ENCODE measurements around the gene NDUFV1. TPM values are rescaled to one million over a fixed set of nuclear protein-coding genes. Genes with fewer than 3 reads are reported as not detected.
A peak's percentile ranks its signal among the peaks of the same experiment; 100 is the strongest.

NDUFV1 gene
- total RNA-seq, 2 experiments from 2014 or later, result 279 to 287 TPM

DNA sequence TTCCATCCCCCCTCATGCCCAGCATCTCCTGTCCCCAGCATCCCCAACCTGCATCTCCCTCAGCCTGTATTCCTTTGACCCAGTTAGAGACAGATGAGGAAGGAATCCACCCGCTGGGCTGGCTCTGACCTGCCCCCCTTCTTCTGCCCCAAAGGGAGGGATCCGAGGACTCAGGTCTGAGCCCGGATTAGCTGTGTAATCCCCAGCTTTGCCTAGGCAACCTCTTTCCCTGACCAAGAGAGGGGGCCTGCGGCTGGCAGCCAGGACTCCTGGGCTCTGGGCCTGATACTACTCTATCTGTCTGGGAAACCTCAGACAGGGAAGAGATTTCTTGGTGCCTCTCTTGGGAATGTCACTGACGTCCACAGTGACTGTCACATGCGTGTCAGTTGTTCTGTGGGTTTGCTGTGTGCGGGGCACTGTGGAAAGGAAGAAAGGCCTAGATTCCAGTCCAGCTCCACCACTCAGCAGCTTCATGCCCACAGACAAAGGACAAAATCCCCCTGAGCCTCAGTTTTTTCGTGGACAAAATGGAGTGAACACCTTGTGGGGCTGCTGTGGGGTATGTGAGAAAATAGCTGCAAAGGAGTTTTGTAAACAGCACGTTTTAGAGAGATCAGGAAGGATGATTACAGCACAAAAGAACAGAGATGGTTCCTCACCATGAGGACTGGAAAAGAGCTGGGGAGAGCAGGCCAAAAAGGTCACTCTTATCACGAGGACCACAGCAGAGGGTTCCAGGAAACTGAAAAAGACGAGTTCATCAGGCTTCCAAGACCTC, 1.3 kb upstream of the NDUFV1 start:
- peaks cover 14% of the 10 kb centered on the region for H3K27me3 Mint-ChIP-seq
- CTCF ChIA-PET, result interaction anchor here (0.6 to 1.8 kb wide), 4 partner anchors 9 to 109 kb away, joined by 3 to 4 read pairs (median 4); partner anchors contain the start of gene NUDT8
- POLR2A ChIA-PET, result no interaction called here

GRCh38 chr11:67606093-67606491, 644 bp upstream of the NDUFV1 start:
- ChIA-PET POLR2A (no interaction called here), CTCF (interaction anchor here (1.0 to 1.8 kb wide), 2 partner anchors 11 to 24 kb away, joined by 3 to 4 read pairs; partner anchors contain the start of gene NUDT8)
- peaks cover 17% of the 10 kb centered on the region for H3K36me3 Mint-ChIP-seq
- peaks cover 7% of the 10 kb centered on the region for H3K27me3 Mint-ChIP-seq
- H3K4me1 Mint-ChIP-seq (ENCODE audit: low read depth), result peaks cover 13% of the 10 kb centered on the region
- H3K9me3 Mint-ChIP-seq, result no peaks in the 10 kb centered on the region
- H3K27ac Mint-ChIP-seq, result peak overlapping the region; percentile 75
- intact Hi-C loops (cut with micrococcal nuclease), result loop anchor here (2.0 kb wide), 2 partner anchors 23 kb away; partner anchors contain the start of genes GSTP1 and NUDT8
- H3K4me3 Mint-ChIP-seq, result peak overlapping the region; percentile 85
- DNase-seq, result no peak

More for the DNA sequence above, 1.3 kb upstream of the NDUFV1 start:
- Mint-ChIP-seq H3K4me1 (ENCODE audit: low read depth) (peaks cover 16% of the 10 kb centered on the region), H3K27ac (no peak overlapping the region), H3K36me3 (peaks cover 12% of the 10 kb centered on the region), H3K9me3 (no peaks in the 10 kb centered on the region), H3K4me3 (peak overlapping the region; percentile 62)
- DNase-seq, result no peak
- intact Hi-C loops (cut with micrococcal nuclease), result loop anchor here (2.0 kb wide), 2 partner anchors 23 kb away; partner anchors contain the start of genes GSTP1 and NUDT8

DNA sequence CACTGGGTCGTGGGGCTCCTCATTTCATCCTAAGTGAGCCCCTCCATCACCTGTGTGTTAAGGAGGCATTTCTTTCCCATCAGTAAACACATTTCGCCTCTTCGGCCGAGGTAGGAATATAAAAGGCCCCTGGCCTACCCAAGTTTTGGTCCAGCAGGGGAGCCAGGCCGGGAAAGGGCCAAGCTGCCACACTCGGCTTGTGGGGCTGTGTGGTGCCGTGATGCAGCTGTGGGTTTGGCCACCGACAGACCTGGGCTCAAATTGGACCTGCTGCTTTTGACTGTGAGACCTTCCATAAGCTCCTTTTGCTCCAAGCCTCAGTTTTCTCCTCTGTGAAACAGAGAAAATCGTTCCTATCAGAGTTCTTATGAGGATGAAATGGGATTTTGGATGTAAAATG, 771 bp downstream of the NDUFV1 start:
- DNase-seq, result no peak
- H3K4me3 Mint-ChIP-seq, result peak overlapping the region; percentile 85
- intact Hi-C loops (cut with micrococcal nuclease), result loop anchor here (2.0 kb wide), 2 partner anchors 21 to 25 kb away; partner anchors contain the start of genes GSTP1 and NUDT8
- H3K9me3 Mint-ChIP-seq, result no peaks in the 10 kb centered on the region
- H3K27ac Mint-ChIP-seq, result peak overlapping the region; percentile 76
- H3K27me3 Mint-ChIP-seq, result peaks cover 6% of the 10 kb centered on the region
- H3K4me1 Mint-ChIP-seq (ENCODE audit: low read depth), result peaks cover 14% of the 10 kb centered on the region
- CTCF ChIA-PET, result interaction anchor here (1.4 to 3.1 kb wide), 2 partner anchors 22 to 35 kb away, joined by 4 to 18 read pairs; partner anchors contain the start of gene NUDT8
- peaks cover 20% of the 10 kb centered on the region for H3K36me3 Mint-ChIP-seq
- POLR2A ChIA-PET, result no interaction called here

DNA sequence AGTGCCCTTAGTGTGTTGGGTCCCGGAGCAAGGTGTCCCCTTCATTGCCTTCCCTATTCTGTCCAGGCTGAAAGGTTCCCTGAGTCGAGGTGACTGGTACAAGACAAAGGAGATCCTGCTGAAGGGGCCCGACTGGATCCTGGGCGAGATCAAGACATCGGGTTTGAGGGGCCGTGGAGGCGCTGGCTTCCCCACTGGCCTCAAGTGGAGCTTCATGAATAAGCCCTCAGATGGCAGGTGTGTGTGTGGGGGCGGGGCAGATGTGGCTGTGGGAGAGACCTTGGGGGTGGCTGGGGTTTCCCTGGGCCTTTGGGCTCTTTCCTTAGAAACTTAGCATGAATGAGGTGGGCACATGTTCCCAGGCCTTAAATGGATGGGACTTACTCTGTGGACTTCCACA, 1.8 kb downstream of the NDUFV1 start:
- intact Hi-C loops (cut with micrococcal nuclease), result no loop called here
- POLR2A ChIA-PET, result interaction anchor here (0.6 to 0.9 kb wide), 2 partner anchors 9 to 12 kb away, joined by 3 read pairs; no protein-coding TSS in a partner anchor
- peaks cover 22% of the 10 kb centered on the region for H3K4me1 Mint-ChIP-seq (ENCODE audit: low read depth)
- no peaks in the 10 kb centered on the region for H3K27me3 Mint-ChIP-seq
- peaks cover 20% of the 10 kb centered on the region for H3K36me3 Mint-ChIP-seq
- CTCF ChIA-PET, result interaction anchor here (1.4 to 3.1 kb wide), 2 partner anchors 21 to 36 kb away, joined by 4 to 18 read pairs; partner anchors contain the start of gene NUDT8
- H3K27ac Mint-ChIP-seq, result no peak overlapping the region
- H3K4me3 Mint-ChIP-seq, result peak overlapping the region; percentile 85
- H3K9me3 Mint-ChIP-seq, result no peaks in the 10 kb centered on the region
- no peak for DNase-seq

DNA sequence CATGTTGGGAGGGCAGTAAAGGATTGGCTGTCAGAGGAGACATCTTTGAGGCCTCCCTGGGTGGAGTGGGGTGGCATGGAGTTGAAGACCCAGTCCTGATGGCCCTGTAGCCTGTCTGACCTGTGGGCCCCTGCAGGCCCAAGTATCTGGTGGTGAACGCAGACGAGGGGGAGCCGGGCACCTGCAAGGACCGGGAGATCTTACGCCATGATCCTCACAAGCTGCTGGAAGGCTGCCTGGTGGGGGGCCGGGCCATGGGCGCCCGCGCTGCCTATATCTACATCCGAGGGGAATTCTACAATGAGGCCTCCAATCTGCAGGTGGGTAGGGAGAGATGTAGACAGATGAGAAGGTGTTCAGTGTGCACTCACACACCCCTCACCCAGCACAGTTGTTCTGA, 2.6 kb downstream of the NDUFV1 start:
- Mint-ChIP-seq H3K4me3 (no peak overlapping the region), H3K27ac (no peak overlapping the region)

DNA sequence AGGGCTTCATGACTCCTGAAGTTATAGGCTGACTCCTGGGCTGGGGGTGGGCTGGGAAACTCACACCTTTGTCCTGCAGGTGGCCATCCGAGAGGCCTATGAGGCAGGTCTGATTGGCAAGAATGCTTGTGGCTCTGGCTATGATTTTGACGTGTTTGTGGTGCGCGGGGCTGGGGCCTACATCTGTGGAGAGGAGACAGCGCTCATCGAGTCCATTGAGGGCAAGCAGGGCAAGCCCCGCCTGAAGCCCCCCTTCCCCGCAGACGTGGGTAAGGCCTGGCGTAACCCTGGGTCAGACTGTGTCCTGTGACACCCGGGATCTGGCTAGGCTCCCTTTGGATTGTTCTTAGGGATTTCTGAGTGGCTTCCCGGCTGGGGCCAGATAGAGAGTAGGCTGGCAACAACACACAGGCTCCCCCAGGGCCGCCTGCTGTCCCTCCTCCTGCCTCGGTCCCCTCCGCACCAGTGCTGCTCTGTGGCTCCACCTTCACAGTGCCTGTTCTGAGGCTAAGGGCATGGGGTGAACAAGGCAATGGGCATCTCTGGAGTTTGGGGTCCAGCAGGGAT, 3.6 kb downstream of the NDUFV1 start:
- Mint-ChIP-seq H3K27ac (no peak overlapping the region), H3K4me3 (no peak overlapping the region), H3K27me3 (no peaks in the 10 kb centered on the region), H3K36me3 (peaks cover 20% of the 10 kb centered on the region), H3K9me3 (no peaks in the 10 kb centered on the region), H3K4me1 (ENCODE audit: low read depth) (peaks cover 37% of the 10 kb centered on the region)
- POLR2A ChIA-PET, result no interaction called here
- CTCF ChIA-PET, result no interaction called here
- no peak for DNase-seq
- intact Hi-C loops (cut with micrococcal nuclease), result no loop called here

More for the DNA sequence above, 2.6 kb downstream of the NDUFV1 start:
- intact Hi-C loops (cut with micrococcal nuclease), result no loop called here
- H3K9me3 Mint-ChIP-seq, result no peaks in the 10 kb centered on the region
- ChIA-PET POLR2A (interaction anchor here (0.9 kb wide), 1 partner anchor 11 kb away, joined by 3 read pairs; no protein-coding TSS in a partner anchor), CTCF (interaction anchor here (3.1 kb wide), 1 partner anchor 20 kb away, joined by 18 read pairs; the partner anchor contains the start of gene NUDT8)
- peaks cover 20% of the 10 kb centered on the region for H3K36me3 Mint-ChIP-seq
- DNase-seq, result no peak
- no peaks in the 10 kb centered on the region for H3K27me3 Mint-ChIP-seq
- H3K4me1 Mint-ChIP-seq (ENCODE audit: low read depth), result peaks cover 29% of the 10 kb centered on the region

DNA sequence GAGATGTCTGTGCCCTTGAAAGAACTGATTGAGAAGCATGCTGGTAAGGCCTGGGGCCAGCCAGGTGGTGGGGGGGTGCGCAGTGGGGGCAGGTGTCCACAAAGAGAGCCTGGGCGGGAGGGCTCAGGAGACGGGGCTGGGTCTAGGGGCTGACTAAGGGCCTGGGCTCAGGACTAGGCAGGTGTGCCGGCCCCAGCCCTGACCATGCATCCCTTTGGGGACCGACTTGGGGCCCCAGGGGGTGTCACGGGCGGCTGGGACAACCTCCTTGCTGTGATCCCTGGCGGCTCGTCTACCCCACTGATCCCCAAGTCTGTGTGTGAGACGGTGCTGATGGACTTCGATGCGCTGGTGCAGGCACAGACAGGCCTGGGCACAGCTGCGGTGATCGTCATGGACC, 4.4 kb downstream of the NDUFV1 start:
- intact Hi-C loops (cut with micrococcal nuclease), result no loop called here
- no peak overlapping the region for H3K4me3 Mint-ChIP-seq
- no peaks in the 10 kb centered on the region for H3K9me3 Mint-ChIP-seq
- H3K36me3 Mint-ChIP-seq, result peaks cover 20% of the 10 kb centered on the region
- no peak overlapping the region for H3K27ac Mint-ChIP-seq
- ChIA-PET CTCF (no interaction called here), POLR2A (no interaction called here)
- no peak for DNase-seq
- no peaks in the 10 kb centered on the region for H3K27me3 Mint-ChIP-seq
- H3K4me1 Mint-ChIP-seq (ENCODE audit: low read depth), result peaks cover 33% of the 10 kb centered on the region

DNA sequence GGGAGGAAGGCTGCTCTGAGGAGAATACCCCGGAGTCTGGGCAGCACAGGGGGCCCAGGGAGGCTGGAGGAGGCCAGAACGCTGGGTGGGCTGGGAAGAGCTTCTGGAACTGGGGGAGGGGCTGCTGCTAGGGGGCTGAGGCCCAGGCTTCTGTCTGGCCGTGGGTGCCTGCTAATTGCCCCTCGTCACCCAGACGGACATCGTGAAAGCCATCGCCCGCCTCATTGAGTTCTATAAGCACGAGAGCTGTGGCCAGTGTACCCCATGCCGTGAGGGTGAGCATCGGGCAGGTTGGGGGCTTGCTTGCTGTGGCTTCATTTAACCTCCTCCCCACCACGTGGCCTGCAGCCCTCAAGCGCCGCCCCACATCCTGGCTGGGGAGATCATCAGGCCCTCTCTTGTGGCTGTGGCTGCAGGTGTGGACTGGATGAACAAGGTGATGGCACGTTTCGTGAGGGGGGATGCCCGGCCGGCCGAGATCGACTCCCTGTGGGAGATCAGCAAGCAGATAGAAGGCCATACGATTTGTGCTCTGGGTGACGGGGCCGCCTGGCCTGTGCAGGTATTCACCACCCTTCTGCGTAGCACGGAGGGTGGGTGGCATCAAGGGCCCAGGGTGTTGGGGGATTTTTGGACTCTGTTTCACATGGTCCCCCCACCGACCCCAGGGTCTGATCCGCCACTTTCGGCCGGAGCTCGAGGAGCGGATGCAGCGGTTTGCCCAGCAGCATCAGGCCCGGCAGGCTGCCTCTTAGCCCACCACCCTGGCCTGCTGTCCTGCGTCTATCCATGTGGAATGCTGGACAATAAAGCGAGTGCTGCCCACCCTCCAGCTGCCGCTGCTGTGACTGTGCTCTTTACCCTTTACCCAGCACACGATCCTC, 5.2 kb downstream of the NDUFV1 start:
- POLR2A ChIA-PET, result interaction anchor here (0.6 kb wide), 1 partner anchor 252 kb away, joined by 3 read pairs; no protein-coding TSS in a partner anchor
- no peaks in the 10 kb centered on the region for H3K9me3 Mint-ChIP-seq
- intact Hi-C loops (cut with micrococcal nuclease), result no loop called here
- CTCF ChIA-PET, result interaction anchor here (4.9 kb wide), 1 partner anchor 17 kb away, joined by 59 read pairs; the partner anchor contains the start of gene NUDT8
- no peak overlapping the region for H3K4me3 Mint-ChIP-seq
- no peaks in the 10 kb centered on the region for H3K27me3 Mint-ChIP-seq
- H3K27ac Mint-ChIP-seq, result peak overlapping the region; percentile 43
- H3K4me1 Mint-ChIP-seq (ENCODE audit: low read depth), result peaks cover 33% of the 10 kb centered on the region
- no peak for DNase-seq
- peaks cover 20% of the 10 kb centered on the region for H3K36me3 Mint-ChIP-seq

DNA sequence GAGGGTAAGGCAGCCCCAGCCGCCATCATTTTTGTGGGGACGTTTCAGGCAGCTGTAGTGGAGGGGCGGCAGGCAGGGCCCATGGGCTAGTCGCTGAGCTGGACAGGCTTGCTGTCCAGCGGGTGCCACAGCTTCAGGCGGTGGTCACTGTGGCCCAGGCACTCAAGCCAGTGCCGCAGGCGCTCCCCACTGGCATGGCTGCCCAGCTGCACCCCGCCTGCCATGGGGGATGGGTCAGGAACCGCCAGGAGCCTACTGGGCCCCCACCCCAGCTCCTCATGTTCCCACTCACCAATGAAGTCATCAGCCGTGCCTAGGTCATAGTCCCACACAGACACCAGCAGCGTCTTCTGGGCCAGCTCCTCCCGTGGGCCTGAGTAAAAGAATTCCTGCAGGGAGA, 6.0 kb downstream of the NDUFV1 start:
- intact Hi-C loops (cut with micrococcal nuclease), result no loop called here
- ChIA-PET POLR2A (interaction anchor here (0.6 kb wide), 1 partner anchor 253 kb away, joined by 3 read pairs; no protein-coding TSS in a partner anchor), CTCF (interaction anchor here (0.5 to 4.9 kb wide), 3 partner anchors 10 to 40 kb away, joined by 3 to 59 read pairs (median 3); partner anchors contain the start of gene NUDT8)
- peaks cover 20% of the 10 kb centered on the region for H3K36me3 Mint-ChIP-seq
- peaks cover 32% of the 10 kb centered on the region for H3K4me1 Mint-ChIP-seq (ENCODE audit: low read depth)
- peak overlapping the region; percentile 98 for H3K27ac Mint-ChIP-seq
- H3K9me3 Mint-ChIP-seq, result no peaks in the 10 kb centered on the region
- no peak overlapping the region for H3K4me3 Mint-ChIP-seq
- no peak for DNase-seq
- H3K27me3 Mint-ChIP-seq, result no peaks in the 10 kb centered on the region

DNA sequence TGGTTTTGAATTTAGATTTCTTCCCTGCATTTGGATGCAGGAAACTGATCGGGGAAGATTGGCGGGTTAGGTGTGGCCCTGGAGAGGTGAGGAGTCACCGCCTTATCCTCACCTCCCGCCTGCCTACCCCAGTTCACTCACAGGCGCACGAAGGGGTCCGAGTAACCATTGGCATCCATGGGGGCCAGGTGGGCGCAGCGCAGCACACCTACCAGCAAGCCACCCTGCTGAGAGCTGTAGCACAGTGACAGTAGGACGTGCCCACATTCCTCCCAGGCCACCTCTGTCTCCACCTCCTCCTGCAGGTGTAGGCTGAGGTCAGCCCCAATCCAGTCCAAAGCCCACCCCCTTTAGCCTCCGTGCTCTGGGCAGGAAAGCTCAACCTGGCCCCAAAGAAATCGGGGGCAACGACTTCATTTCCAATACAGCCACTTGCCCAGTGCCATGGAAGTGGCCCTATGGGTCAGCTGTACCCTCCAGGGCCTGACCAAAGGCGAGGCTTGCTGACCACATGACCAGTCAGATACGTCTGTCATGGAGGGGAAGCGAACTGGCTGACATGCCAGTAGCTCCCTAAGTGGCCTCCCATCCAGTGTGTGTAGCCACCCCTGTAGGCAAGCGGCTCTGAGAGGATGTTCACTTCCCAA, 6.7 kb downstream of the NDUFV1 start:
- intact Hi-C loops (cut with micrococcal nuclease), result no loop called here
- peak overlapping the region; percentile 79 for H3K4me3 Mint-ChIP-seq
- POLR2A ChIA-PET, result interaction anchor here (1.2 to 1.8 kb wide), 2 partner anchors 16 to 374 kb away, joined by 3 to 17 read pairs; partner anchors contain the start of gene NUDT8
- no peak for DNase-seq
- peaks cover 27% of the 10 kb centered on the region for H3K4me1 Mint-ChIP-seq (ENCODE audit: low read depth)
- H3K27me3 Mint-ChIP-seq, result no peaks in the 10 kb centered on the region
- peak overlapping the region; percentile 98 for H3K27ac Mint-ChIP-seq
- CTCF ChIA-PET, result interaction anchor here (0.5 to 4.9 kb wide), 9 partner anchors 8 to 193 kb away, joined by 3 to 59 read pairs (median 4); partner anchors contain the start of gene NUDT8
- peaks cover 19% of the 10 kb centered on the region for H3K36me3 Mint-ChIP-seq
- H3K9me3 Mint-ChIP-seq, result no peaks in the 10 kb centered on the region

Measured in activated CD4-positive, alpha-beta memory T cell treated with anti-CD3 and anti-CD28 coated beads for 36 hours (primary cell).